ENCODE results near the gene ADGRD1. TPM values are rescaled to one million over a fixed set of nuclear protein-coding genes. Genes with fewer than 3 reads are reported as not detected.

Gene ADGRD1
- total RNA-seq, 1 donor from 2014 or later = 108 TPM

DNA sequence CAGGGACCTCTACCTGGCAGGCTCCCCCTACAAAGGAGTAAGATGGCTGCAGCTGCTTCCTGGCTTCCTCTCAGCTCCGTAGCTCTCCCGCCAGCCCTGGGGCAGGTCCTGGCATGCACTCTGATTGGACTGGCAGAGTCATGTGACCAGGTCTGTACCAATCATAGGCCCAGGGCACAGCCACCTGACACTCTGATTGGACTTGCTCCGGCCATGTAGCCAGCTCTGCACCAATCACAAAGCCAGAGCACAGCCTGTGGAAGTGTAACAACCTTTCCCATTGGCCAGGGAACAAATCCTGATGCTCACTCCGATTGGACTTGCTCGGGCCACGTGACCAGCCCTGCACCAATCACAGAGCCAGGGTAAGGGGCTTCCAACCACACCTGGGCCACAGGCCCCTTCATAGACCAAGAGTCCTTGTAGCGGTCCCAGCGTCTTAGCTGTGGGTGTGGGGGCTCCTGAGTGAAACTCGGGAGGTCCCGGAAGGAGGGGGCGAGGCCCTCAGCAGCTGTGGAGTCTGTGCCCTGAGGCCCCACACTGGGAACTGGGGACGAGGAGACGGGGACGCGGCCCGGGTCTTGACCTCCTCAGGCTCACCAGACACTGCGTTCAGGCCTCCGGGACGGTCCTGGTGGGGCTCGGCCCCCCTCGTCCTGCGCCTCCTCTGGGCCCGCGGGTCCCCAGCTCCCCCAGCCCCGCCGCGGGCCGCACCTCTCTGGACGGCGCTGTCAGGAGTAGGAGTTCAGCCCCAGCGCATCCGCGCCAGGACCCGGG, 210.6 kb downstream of the ADGRD1 start:
- Histone ChIP-seq H3K4me1 (no peaks in the 10 kb centered on the region), H3K4me3 (no peak overlapping the region), H3K36me3 (no peaks in the 10 kb centered on the region), H3K27ac (no peak overlapping the region), H3K27me3 (ENCODE audit: low read depth) (peaks cover 18% of the 10 kb centered on the region), H3K9me3 (no peaks in the 10 kb centered on the region)
- no peak for ATAC-seq
- TF ChIP-seq, protein P1, sequence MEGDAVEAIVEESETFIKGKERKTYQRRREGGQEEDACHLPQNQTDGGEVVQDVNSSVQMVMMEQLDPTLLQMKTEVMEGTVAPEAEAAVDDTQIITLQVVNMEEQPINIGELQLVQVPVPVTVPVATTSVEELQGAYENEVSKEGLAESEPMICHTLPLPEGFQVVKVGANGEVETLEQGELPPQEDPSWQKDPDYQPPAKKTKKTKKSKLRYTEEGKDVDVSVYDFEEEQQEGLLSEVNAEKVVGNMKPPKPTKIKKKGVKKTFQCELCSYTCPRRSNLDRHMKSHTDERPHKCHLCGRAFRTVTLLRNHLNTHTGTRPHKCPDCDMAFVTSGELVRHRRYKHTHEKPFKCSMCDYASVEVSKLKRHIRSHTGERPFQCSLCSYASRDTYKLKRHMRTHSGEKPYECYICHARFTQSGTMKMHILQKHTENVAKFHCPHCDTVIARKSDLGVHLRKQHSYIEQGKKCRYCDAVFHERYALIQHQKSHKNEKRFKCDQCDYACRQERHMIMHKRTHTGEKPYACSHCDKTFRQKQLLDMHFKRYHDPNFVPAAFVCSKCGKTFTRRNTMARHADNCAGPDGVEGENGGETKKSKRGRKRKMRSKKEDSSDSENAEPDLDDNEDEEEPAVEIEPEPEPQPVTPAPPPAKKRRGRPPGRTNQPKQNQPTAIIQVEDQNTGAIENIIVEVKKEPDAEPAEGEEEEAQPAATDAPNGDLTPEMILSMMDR (IDR thresholded peaks at IDR 0.05) = no peak
- no peak for DNase-seq
- intact Hi-C loops (cut with DNase I) = no loop called here

DNA sequence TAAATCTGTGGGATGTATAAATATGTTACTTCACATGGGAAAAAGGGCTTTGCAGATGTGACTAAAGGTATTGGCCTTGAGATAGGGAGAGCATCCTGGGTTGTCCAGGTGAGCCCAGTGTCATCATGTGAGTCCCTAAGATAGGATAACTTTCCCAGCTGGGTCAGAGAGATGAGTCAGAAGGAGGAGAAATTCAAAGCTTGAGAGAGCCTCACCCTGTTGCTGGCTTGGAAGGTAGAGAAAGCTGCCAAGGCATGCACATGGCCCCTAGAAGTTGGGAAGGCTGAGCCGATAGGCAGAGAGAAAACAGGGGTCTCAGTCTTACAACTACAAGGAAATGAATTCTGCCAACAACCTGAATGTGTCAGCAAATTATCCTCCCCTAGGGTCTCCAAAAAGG, 213.0 kb downstream of the ADGRD1 start:
- ATAC-seq = no peak
- intact Hi-C loops (cut with DNase I) = no loop called here
- no peak overlapping the region for H3K27ac ChIP-seq

DNA sequence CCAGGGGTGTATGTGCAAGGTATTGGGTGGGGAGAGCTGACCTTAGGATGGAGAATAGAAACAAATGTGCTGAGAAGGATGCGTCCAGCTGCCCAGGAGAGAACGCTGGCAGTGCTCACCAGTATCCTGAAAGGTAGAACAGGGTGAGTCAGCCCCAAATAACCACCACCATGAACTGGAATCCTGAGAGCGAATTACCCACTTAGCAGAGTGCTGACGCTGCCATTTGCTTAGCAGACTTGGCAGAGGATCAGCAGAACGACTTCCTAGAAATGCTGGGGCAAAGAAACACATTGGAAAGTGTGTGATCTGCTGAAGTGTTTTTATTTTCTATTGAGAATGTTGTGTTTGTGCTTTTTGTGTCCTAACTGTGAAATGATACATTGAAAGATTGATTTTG, 213.6 kb downstream of the ADGRD1 start:
- H3K4me3 ChIP-seq = no peak overlapping the region
- intact Hi-C loops (cut with DNase I) = no loop called here
- TF ChIP-seq, protein P1 (IDR thresholded peaks at IDR 0.05) = no peak
- no peaks in the 10 kb centered on the region for H3K36me3 ChIP-seq
- peak; percentile 52 to 68 for ATAC-seq
- H3K27ac ChIP-seq = no peak overlapping the region
- H3K4me1 ChIP-seq = no peaks in the 10 kb centered on the region
- no peaks in the 10 kb centered on the region for H3K9me3 ChIP-seq
- DNase-seq = no peak
- H3K27me3 ChIP-seq (ENCODE audit: low read depth) = peaks cover 15% of the 10 kb centered on the region

More for the DNA sequence above, 213.0 kb downstream of the ADGRD1 start:
- TF ChIP-seq, protein P1 (IDR thresholded peaks at IDR 0.05) = no peak
- Histone ChIP-seq H3K4me3 (no peak overlapping the region), H3K9me3 (no peaks in the 10 kb centered on the region), H3K27me3 (ENCODE audit: low read depth) (peaks cover 18% of the 10 kb centered on the region), H3K4me1 (no peaks in the 10 kb centered on the region), H3K36me3 (no peaks in the 10 kb centered on the region)
- DNase-seq = no peak

DNA sequence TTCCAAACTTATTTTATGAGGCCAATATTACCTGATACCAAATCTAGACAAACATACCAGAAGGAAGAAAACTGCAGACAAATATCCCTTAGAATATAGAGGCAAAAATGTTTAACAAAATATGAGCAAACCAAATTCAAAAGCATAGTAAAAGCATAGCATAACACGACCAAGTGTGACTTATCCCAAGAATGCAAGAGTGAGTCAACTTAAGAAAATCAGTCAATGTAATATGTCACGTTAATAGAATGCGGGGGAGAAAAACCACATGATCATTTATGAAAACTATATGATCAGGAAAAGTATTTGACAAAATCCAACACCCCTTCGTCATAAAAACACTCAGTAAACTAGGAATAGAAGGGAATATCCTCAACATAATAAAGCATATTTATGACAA, 217.3 kb downstream of the ADGRD1 start:
- H3K27me3 ChIP-seq (ENCODE audit: low read depth) = no peaks in the 10 kb centered on the region
- DNase-seq = no peak
- H3K36me3 ChIP-seq = no peaks in the 10 kb centered on the region
- TF ChIP-seq, protein P1 (IDR thresholded peaks at IDR 0.05) = no peak
- intact Hi-C loops (cut with DNase I) = no loop called here
- H3K9me3 ChIP-seq = peaks cover 9% of the 10 kb centered on the region
- no peak overlapping the region for H3K27ac ChIP-seq
- no peaks in the 10 kb centered on the region for H3K4me1 ChIP-seq
- no peak for ATAC-seq
- H3K4me3 ChIP-seq = no peak overlapping the region

DNA sequence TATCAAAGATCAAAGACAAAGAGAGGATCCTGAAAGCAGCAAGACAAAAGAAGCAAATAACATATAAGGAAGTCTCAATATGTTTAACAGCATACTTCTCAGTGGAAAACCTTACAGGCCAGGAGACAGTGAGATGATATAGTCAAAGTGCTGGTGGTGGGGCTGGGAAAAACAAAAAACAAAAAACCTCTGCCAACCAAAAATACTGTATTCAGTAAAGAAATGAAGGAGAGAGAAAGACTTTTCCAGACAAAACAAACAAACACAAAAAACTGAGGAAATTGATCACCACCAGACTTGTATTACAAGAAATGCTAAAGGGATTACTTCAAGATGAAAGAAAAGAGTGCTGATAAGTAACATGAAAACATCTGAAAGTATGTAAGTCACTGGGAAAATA, 221.2 kb downstream of the ADGRD1 start:
- Histone ChIP-seq H3K36me3 (no peaks in the 10 kb centered on the region), H3K27ac (no peak overlapping the region), H3K27me3 (ENCODE audit: low read depth) (no peaks in the 10 kb centered on the region), H3K4me3 (no peak overlapping the region), H3K4me1 (no peaks in the 10 kb centered on the region), H3K9me3 (peaks cover 9% of the 10 kb centered on the region)
- ATAC-seq (no peak), DNase-seq (no peak)
- TF ChIP-seq, protein P1 (IDR thresholded peaks at IDR 0.05) = no peak
- intact Hi-C loops (cut with DNase I) = no loop called here

All from lower lobe of right lung (tissue), 2 donors.